ENCODE data around the gene GNG12. TPM values are rescaled to one million over a fixed set of nuclear protein-coding genes. Genes with fewer than 3 reads are reported as not detected.

GNG12 gene
- total RNA-seq, 1 experiment from 2014 or later = 14.3 TPM

GRCh38 chr1:67732750-67733151 is 100.5 kb downstream of the GNG12 start:
- Histone ChIP-seq H4K20me1 (ENCODE audit: control insufficient read depth, insufficient read depth, insufficient read length) (peaks cover 2% of the 10 kb centered on the region), H2BK12ac (ENCODE audit: insufficient read length, low read depth, low read length) (no peak overlapping the region), H3K4ac (ENCODE audit: low read depth, low read length) (no peak overlapping the region), H2BK20ac (ENCODE audit: low read depth, low read length, poor library complexity, severe bottlenecking) (no peak overlapping the region), H2BK15ac (ENCODE audit: low read depth, low read length) (no peak overlapping the region), H3K4me2 (ENCODE audit: insufficient read depth, insufficient read length, low read length) (no peak overlapping the region), H3K4me1 (ENCODE audit: insufficient read depth, low read length) (no peaks in the 10 kb centered on the region; the same call in 1 of the 2 replicates), H3K18ac (ENCODE audit: insufficient read length, low read depth, low read length) (no peak overlapping the region), H3K27ac (ENCODE audit: insufficient read length, low read depth, low read length) (no peak overlapping the region), H2AFZ (ENCODE audit: low read length) (no peak overlapping the region), H3K79me1 (ENCODE audit: insufficient read depth, low read depth, low read length, poor library complexity, severe bottlenecking) (no peaks in the 10 kb centered on the region), H4K91ac (ENCODE audit: insufficient read length, low read depth, low read length) (no peak overlapping the region), H3K9me3 (ENCODE audit: control insufficient read depth, low read depth, low read length) (no peaks in the 10 kb centered on the region), H2BK120ac (ENCODE audit: low read depth, low read length, poor library complexity, severe bottlenecking) (no peak overlapping the region), H3K14ac (ENCODE audit: insufficient read depth, low read length) (no peak overlapping the region), H3K56ac (ENCODE audit: insufficient read length, low read depth, low read length) (no peak overlapping the region), H2BK5ac (ENCODE audit: insufficient read length, low read length) (no peak overlapping the region), H3T11ph (ENCODE audit: low read length) (no peak overlapping the region), H4K8ac (replicated peaks; ENCODE audit: insufficient read length, low read depth, low read length) (no peak overlapping the region), H4K5ac (ENCODE audit: insufficient read length, low read depth, low read length) (no peak overlapping the region), H3K27me3 (ENCODE audit: insufficient read depth, low read length) (no peaks in the 10 kb centered on the region), H3K79me2 (ENCODE audit: insufficient read depth, low read length) (no peaks in the 10 kb centered on the region), H3K23ac (ENCODE audit: insufficient read length, low read depth, low read length) (no peak overlapping the region), H2AK5ac (ENCODE audit: insufficient read length, low read length) (no peak overlapping the region), H3K9ac (ENCODE audit: extremely low read depth, insufficient read length, low read length) (no peak overlapping the region), H3K23me2 (ENCODE audit: insufficient read length, low read depth, low read length, poor library complexity, severe bottlenecking) (no peaks in the 10 kb centered on the region)
- Mint-ChIP-seq H3K4me1 (peaks cover 19 to 22% of the 10 kb centered on the region in 2 experiments), H3K9me3 (no peaks in the 10 kb centered on the region; a peak in 1 of 5 replicates), H3K36me3 (ENCODE audit: insufficient read depth in 1 of 3, low read depth in 3 of 3) (no peaks in the 10 kb centered on the region), H3K27ac (0 out of 7 replicates have a peak overlapping the region, but pooled peaks of 1 of the 3 experiments have one; percentile 44), H3K27me3 (ENCODE audit: low read depth) (no peaks in the 10 kb centered on the region), H3K4me3 (no peak overlapping the region)
- TF ChIP-seq, protein P1, sequence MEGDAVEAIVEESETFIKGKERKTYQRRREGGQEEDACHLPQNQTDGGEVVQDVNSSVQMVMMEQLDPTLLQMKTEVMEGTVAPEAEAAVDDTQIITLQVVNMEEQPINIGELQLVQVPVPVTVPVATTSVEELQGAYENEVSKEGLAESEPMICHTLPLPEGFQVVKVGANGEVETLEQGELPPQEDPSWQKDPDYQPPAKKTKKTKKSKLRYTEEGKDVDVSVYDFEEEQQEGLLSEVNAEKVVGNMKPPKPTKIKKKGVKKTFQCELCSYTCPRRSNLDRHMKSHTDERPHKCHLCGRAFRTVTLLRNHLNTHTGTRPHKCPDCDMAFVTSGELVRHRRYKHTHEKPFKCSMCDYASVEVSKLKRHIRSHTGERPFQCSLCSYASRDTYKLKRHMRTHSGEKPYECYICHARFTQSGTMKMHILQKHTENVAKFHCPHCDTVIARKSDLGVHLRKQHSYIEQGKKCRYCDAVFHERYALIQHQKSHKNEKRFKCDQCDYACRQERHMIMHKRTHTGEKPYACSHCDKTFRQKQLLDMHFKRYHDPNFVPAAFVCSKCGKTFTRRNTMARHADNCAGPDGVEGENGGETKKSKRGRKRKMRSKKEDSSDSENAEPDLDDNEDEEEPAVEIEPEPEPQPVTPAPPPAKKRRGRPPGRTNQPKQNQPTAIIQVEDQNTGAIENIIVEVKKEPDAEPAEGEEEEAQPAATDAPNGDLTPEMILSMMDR (conservative IDR thresholded peaks at IDR 0.05) = no peak
- WGBS (ENCODE audit: extremely low coverage, insufficient read length, low lambda C conversion rate) = no CpG with 5 or more reads among the region's 6 CpGs
- no peak for DNase-seq

All from H9 (cell line).